BLaER1 treated with 17β-estradiol and CSF1 and Interleukin-3, amounts not matched to agents 10 nM and 100 nM (cell line): ENCODE results near the gene AHI1.
A peak's percentile ranks its signal among the peaks of the same experiment; 100 is the strongest.

Source experiments
- H3K27ac ChIP-seq, 11 experiments: shearing (Covaris generic); formaldehyde crosslinking; 2 replicates each; pipeline ENCODE4 v1.8.1; 2022
- H3K27me3 ChIP-seq, 11 experiments: shearing (Covaris generic); formaldehyde crosslinking; 2 replicates each; pipeline ENCODE4 v1.8.1; 2022
- H3K36me3 ChIP-seq, 11 experiments: shearing (Covaris generic); formaldehyde crosslinking; 2 replicates each; pipeline ENCODE4 v1.8.1; 2022
- H3K4me1 ChIP-seq, 10 experiments: shearing (Covaris generic); formaldehyde crosslinking; 2 replicates each; pipeline ENCODE4 v1.8.1; 2022
- H3K4me2 ChIP-seq, 11 experiments: shearing (Covaris generic); formaldehyde crosslinking; 2 replicates each; pipeline ENCODE4 v1.8.1; 2022
- H3K4me3 ChIP-seq, 10 experiments: shearing (Covaris generic); formaldehyde crosslinking; 2 replicates each; pipeline ENCODE4 v1.8.1; 2022
- H3K9ac ChIP-seq, 11 experiments: shearing (Covaris generic); formaldehyde crosslinking; 2 replicates each; pipeline ENCODE4 v1.8.1; 2022
- H3K9me3 ChIP-seq, 11 experiments: shearing (Covaris generic); formaldehyde crosslinking; replicated peaks in 1 of 11; 2 replicates each; pipeline ENCODE4 v1.8.1; 2022
- H4K20me1 ChIP-seq, 11 experiments: shearing (Covaris generic); formaldehyde crosslinking; 2 replicates each; pipeline ENCODE4 v1.8.1; 2022
- Cebpa-rat ChIP-seq, 11 experiments: shearing (Covaris generic); IDR thresholded peaks; 2 replicates each; pipeline ENCODE4 v1.8.1; 2022

AHI1 gene

GRCh38 chr6:135531954-135532490, 34.5 kb upstream of the AHI1 start:
- no peak overlapping the region for H3K4me2 ChIP-seq
- no peak overlapping the region for H3K27ac ChIP-seq
- H3K27me3 ChIP-seq, result no peaks in the 10 kb centered on the region
- no peak overlapping the region for H3K9ac ChIP-seq
- no peaks in the 10 kb centered on the region for H4K20me1 ChIP-seq
- no peak overlapping the region for H3K4me3 ChIP-seq
- no peaks in the 10 kb centered on the region for H3K9me3 ChIP-seq
- peaks cover 0 to 11% (median 5%) of the 10 kb centered on the region in 10 experiments; a peak in 7 of 20 replicates for H3K4me1 ChIP-seq
- TF ChIP-seq Cebpa-rat (IDR thresholded peaks at IDR 0.05), result no peak
- no peaks in the 10 kb centered on the region for H3K36me3 ChIP-seq

- Histone ChIP-seq H3K9me3 (no peaks in the 10 kb centered on the region), H3K4me1 (peaks cover 0 to 7% (median 0%) of the 10 kb centered on the region in 10 experiments; a peak in 1 of 20 replicates), H4K20me1 (no peaks in the 10 kb centered on the region), H3K4me3 (no peak overlapping the region), H3K27me3 (no peaks in the 10 kb centered on the region), H3K27ac (no peak overlapping the region), H3K4me2 (no peak overlapping the region), H3K9ac (no peak overlapping the region), H3K36me3 (no peaks in the 10 kb centered on the region)
- TF ChIP-seq Cebpa-rat (IDR thresholded peaks at IDR 0.05), result no peak
These were observed 32.6 kb upstream of the AHI1 start for GRCh38 chr6:135530113-135530512.

DNA sequence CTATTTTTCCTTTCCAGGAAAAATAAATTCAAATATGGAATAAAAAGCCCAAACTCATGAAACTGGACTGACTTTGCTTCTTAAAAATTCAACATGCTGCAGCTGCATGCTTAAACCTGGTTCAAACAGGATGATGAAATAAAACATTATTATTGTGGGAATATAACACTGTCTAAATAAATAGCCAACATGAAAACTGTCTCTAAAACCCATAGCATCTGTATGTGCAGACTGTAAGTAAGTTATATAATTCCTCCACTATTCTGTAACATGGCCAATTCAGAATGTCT, 30.4 kb upstream of the AHI1 start:
- Histone ChIP-seq H3K4me1 (peaks cover 0 to 7% (median 0%) of the 10 kb centered on the region in 10 experiments; a peak in 1 of 20 replicates), H3K9ac (no peak overlapping the region), H3K4me2 (no peak overlapping the region), H3K36me3 (no peaks in the 10 kb centered on the region), H3K27ac (no peak overlapping the region), H3K27me3 (no peaks in the 10 kb centered on the region), H3K9me3 (no peaks in the 10 kb centered on the region), H4K20me1 (no peaks in the 10 kb centered on the region), H3K4me3 (no peak overlapping the region)
- TF ChIP-seq Cebpa-rat (IDR thresholded peaks at IDR 0.05), result no peak

- Histone ChIP-seq H3K9ac (no peak overlapping the region), H3K27me3 (no peaks in the 10 kb centered on the region), H3K4me2 (no peak overlapping the region), H3K9me3 (no peaks in the 10 kb centered on the region), H4K20me1 (no peaks in the 10 kb centered on the region), H3K4me3 (no peak overlapping the region), H3K27ac (no peak overlapping the region), H3K4me1 (peaks cover 0 to 7% (median 0%) of the 10 kb centered on the region in 10 experiments; a peak in 1 of 20 replicates), H3K36me3 (no peaks in the 10 kb centered on the region)
- no peak for TF ChIP-seq Cebpa-rat (IDR thresholded peaks at IDR 0.05)
These were observed 29.8 kb upstream of the AHI1 start for GRCh38 chr6:135527116-135527959.

GRCh38 chr6:135525594-135525993, 28.1 kb upstream of the AHI1 start:
- Histone ChIP-seq H3K27ac (no peak overlapping the region), H3K27me3 (no peaks in the 10 kb centered on the region), H3K4me3 (no peak overlapping the region), H4K20me1 (no peaks in the 10 kb centered on the region), H3K9me3 (no peaks in the 10 kb centered on the region), H3K4me2 (0 out of 22 replicates have a peak overlapping the region, but pooled peaks of 1 of the 11 experiments have one; percentile 10), H3K4me1 (peaks cover 0 to 7% (median 0%) of the 10 kb centered on the region in 10 experiments; a peak in 1 of 20 replicates), H3K9ac (no peak overlapping the region), H3K36me3 (no peaks in the 10 kb centered on the region)
- no peak for TF ChIP-seq Cebpa-rat (IDR thresholded peaks at IDR 0.05)

- no peaks in the 10 kb centered on the region for H3K9me3 ChIP-seq
- no peaks in the 10 kb centered on the region for H4K20me1 ChIP-seq
- peaks cover 0 to 7% (median 0%) of the 10 kb centered on the region in 10 experiments; a peak in 1 of 20 replicates for H3K4me1 ChIP-seq
- no peak overlapping the region for H3K9ac ChIP-seq
- TF ChIP-seq Cebpa-rat (IDR thresholded peaks at IDR 0.05), result no peak
- H3K27ac ChIP-seq, result no peak overlapping the region
- H3K36me3 ChIP-seq, result no peaks in the 10 kb centered on the region
- no peak overlapping the region for H3K4me3 ChIP-seq
- no peak overlapping the region for H3K4me2 ChIP-seq
- H3K27me3 ChIP-seq, result no peaks in the 10 kb centered on the region
These were observed 25.6 kb upstream of the AHI1 start for GRCh38 chr6:135522965-135523692.

- no peaks in the 10 kb centered on the region for H3K36me3 ChIP-seq
- no peaks in the 10 kb centered on the region for H3K27me3 ChIP-seq
- H3K9me3 ChIP-seq, result peaks cover 0 to 11% (median 9%) of the 10 kb centered on the region in 11 experiments; a peak in 16 of 22 replicates
- TF ChIP-seq Cebpa-rat (IDR thresholded peaks at IDR 0.05), result no peak
- no peaks in the 10 kb centered on the region for H4K20me1 ChIP-seq
- H3K27ac ChIP-seq, result no peak overlapping the region
- no peak overlapping the region for H3K4me3 ChIP-seq
- H3K9ac ChIP-seq, result no peak overlapping the region
- H3K4me1 ChIP-seq, result peaks cover 0 to 7% (median 0%) of the 10 kb centered on the region in 10 experiments; a peak in 1 of 20 replicates
- no peak overlapping the region for H3K4me2 ChIP-seq
These were observed 23.9 kb upstream of the AHI1 start for GRCh38 chr6:135521431-135521830.

DNA sequence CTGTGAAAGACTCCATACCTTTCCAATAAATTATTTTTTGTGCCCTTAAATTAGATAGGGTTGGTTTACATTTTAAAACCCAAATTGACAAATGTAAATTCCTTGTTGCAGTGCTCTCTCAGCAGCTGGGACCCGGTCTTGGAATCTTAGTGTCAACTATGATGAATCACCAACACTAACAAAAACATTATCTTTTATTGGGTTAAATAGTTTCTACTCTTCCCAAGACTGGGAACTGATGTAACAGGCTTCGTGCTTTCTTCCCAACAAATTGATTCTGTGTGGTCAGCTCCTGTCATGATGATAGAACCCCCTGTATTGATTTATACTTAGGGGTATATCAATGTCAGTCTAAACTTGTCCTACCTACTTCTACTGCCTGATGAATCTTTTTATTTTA, 23.2 kb upstream of the AHI1 start:
- Histone ChIP-seq H3K9me3 (peaks cover 0 to 11% (median 9%) of the 10 kb centered on the region in 11 experiments; a peak in 16 of 22 replicates), H4K20me1 (no peaks in the 10 kb centered on the region), H3K4me2 (no peak overlapping the region), H3K36me3 (no peaks in the 10 kb centered on the region), H3K9ac (no peak overlapping the region), H3K4me3 (no peak overlapping the region), H3K27ac (no peak overlapping the region), H3K27me3 (no peaks in the 10 kb centered on the region), H3K4me1 (0 out of 20 replicates have a peak, but pooled peaks cover 0 to 3% (median 0%) of the 10 kb centered on the region in 10 experiments)
- TF ChIP-seq Cebpa-rat (IDR thresholded peaks at IDR 0.05), result no peak

DNA sequence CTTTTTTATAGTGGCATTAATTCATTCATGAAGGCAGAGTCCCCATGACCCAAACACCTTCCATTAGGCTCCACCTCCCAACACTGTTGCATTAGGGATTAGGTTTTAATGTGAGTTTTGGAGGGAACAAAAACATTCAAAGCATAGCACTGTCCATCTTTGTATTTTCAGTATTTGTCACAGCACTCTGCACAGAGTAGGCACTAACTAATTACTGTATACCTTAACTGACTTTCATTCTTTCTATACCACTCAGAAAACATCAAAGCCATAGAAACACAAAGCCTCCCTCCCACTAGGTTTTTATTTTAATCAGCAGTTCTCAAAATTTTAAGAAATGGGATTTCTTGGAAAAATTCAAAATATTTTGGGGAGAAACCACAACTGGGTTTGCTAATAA, 21.8 kb upstream of the AHI1 start:
- H3K4me1 ChIP-seq, result no peaks in the 10 kb centered on the region
- H3K27me3 ChIP-seq, result no peaks in the 10 kb centered on the region
- no peak overlapping the region for H3K4me2 ChIP-seq
- peaks cover 0 to 11% (median 9%) of the 10 kb centered on the region in 11 experiments; a peak in 16 of 22 replicates for H3K9me3 ChIP-seq
- no peaks in the 10 kb centered on the region for H3K36me3 ChIP-seq
- no peak overlapping the region for H3K4me3 ChIP-seq
- H3K27ac ChIP-seq, result no peak overlapping the region
- no peaks in the 10 kb centered on the region for H4K20me1 ChIP-seq
- H3K9ac ChIP-seq, result no peak overlapping the region
- no peak for TF ChIP-seq Cebpa-rat (IDR thresholded peaks at IDR 0.05)
